H9 (cell line): Measurements from ENCODE around the gene SRD5A2. TPM values are rescaled to one million over a fixed set of nuclear protein-coding genes. Genes with fewer than 3 reads are reported as not detected.

Source experiments
- DNase-seq: peaks from one replicate; pipeline ENCODE4 v3.0.0-alpha.2; 2017
- H2AFZ ChIP-seq: one replicate; pipeline ENCODE4 v1.6.1; 2013; ENCODE audit warnings: mild to moderate bottlenecking, low read length, control low read depth, moderate library complexity
- H2AK5ac ChIP-seq: 2 replicates; pipeline ENCODE4 v1.6.1; 2013; ENCODE audit warnings: low read length, control low read depth, mixed read lengths; ENCODE audit not compliant: insufficient read length
- H2BK120ac ChIP-seq: one replicate; pipeline ENCODE4 v1.6.1; 2013; ENCODE audit warnings: low read depth, mild to moderate bottlenecking, low read length, control low read depth, inconsistent platforms; ENCODE audit not compliant: poor library complexity, severe bottlenecking
- H2BK12ac ChIP-seq: 2 replicates; pipeline ENCODE4 v1.6.1; 2013; ENCODE audit warnings: low read length, control low read depth, mixed read lengths, low read depth; ENCODE audit not compliant: insufficient read length
- H2BK15ac ChIP-seq: 2 replicates; pipeline ENCODE4 v1.6.1; 2013; ENCODE audit warnings: low read depth, low read length, control low read depth
- H2BK20ac ChIP-seq: one replicate; pipeline ENCODE4 v1.6.1; 2013; ENCODE audit warnings: low read depth, mild to moderate bottlenecking, low read length, control low read depth, inconsistent platforms; ENCODE audit not compliant: poor library complexity, severe bottlenecking
- H2BK5ac ChIP-seq: 2 replicates; pipeline ENCODE4 v1.6.1; 2013; ENCODE audit warnings: low read length, control low read depth, mixed read lengths; ENCODE audit not compliant: insufficient read length
- H3K14ac ChIP-seq: 2 replicates; pipeline ENCODE4 v1.6.1; 2013; ENCODE audit warnings: low read length, control low read depth; ENCODE audit not compliant: insufficient read depth
- H3K18ac ChIP-seq: 2 replicates; pipeline ENCODE4 v1.6.1; 2013; ENCODE audit warnings: low read depth, mild to moderate bottlenecking, mixed read lengths, low read length, control low read depth; ENCODE audit not compliant: insufficient read length
- H3K23ac ChIP-seq: 2 replicates; pipeline ENCODE4 v1.6.1; 2013; ENCODE audit warnings: low read length, control low read depth, mixed read lengths, low read depth; ENCODE audit not compliant: insufficient read length
- H3K23me2 ChIP-seq: 2 replicates; pipeline ENCODE4 v1.6.1; 2013; ENCODE audit warnings: low read depth, mild to moderate bottlenecking, mixed read lengths, low read length, control low read depth; ENCODE audit not compliant: insufficient read length, poor library complexity, severe bottlenecking
- H3K27ac ChIP-seq: 2 replicates; pipeline ENCODE4 v1.5.1; 2013; ENCODE audit warnings: low read length, control low read depth, mixed read lengths, low read depth; ENCODE audit not compliant: insufficient read length
- H3K27me3 ChIP-seq: 2 replicates; pipeline ENCODE4 v1.6.1; 2013; ENCODE audit warnings: low read length, control low read depth, inconsistent platforms; ENCODE audit not compliant: insufficient read depth
- H3K4ac ChIP-seq: 2 replicates; pipeline ENCODE4 v1.6.1; 2013; ENCODE audit warnings: low read depth, mild to moderate bottlenecking, control low read depth, inconsistent platforms, low read length, moderate library complexity
- H3K4me1 ChIP-seq: 2 replicates; pipeline ENCODE4 v1.6.1; 2013; ENCODE audit warnings: low read length, control low read depth, inconsistent platforms; ENCODE audit not compliant: insufficient read depth
- H3K4me2 ChIP-seq: 2 replicates; pipeline ENCODE4 v1.6.1; 2013; ENCODE audit warnings: low read length, control low read depth, mixed read lengths; ENCODE audit not compliant: insufficient read length, insufficient read depth
- H3K56ac ChIP-seq: 2 replicates; pipeline ENCODE4 v1.6.1; 2013; ENCODE audit warnings: low read depth, mild to moderate bottlenecking, mixed read lengths, low read length, control low read depth; ENCODE audit not compliant: insufficient read length
- H3K79me1 ChIP-seq: 2 replicates; pipeline ENCODE4 v1.6.1; 2013; ENCODE audit warnings: low read depth, mild to moderate bottlenecking, moderate library complexity, low read length, control low read depth, inconsistent platforms; ENCODE audit not compliant: insufficient read depth, poor library complexity, severe bottlenecking
- H3K79me2 ChIP-seq: 2 replicates; pipeline ENCODE4 v1.6.1; 2013; ENCODE audit warnings: low read length, control low read depth, inconsistent platforms; ENCODE audit not compliant: insufficient read depth
- H3K9ac ChIP-seq: 2 replicates; pipeline ENCODE4 v1.6.1; 2013; ENCODE audit warnings: low read length, control low read depth, mixed read lengths; ENCODE audit not compliant: insufficient read length; ENCODE audit errors: extremely low read depth
- H3K9me3 ChIP-seq: one replicate; pipeline ENCODE4 v1.6.1; 2013; ENCODE audit warnings: low read depth, low read length, inconsistent platforms; ENCODE audit not compliant: control insufficient read depth
- H3T11ph ChIP-seq: one replicate; pipeline ENCODE4 v1.6.1; 2013; ENCODE audit warnings: mild to moderate bottlenecking, low read length, control low read depth, inconsistent platforms
- H4K20me1 ChIP-seq: one replicate; pipeline ENCODE4 v1.6.1; 2013; ENCODE audit not compliant: control insufficient read depth, insufficient read length, insufficient read depth
- H4K5ac ChIP-seq: 2 replicates; pipeline ENCODE4 v1.6.1; 2013; ENCODE audit warnings: low read depth, mild to moderate bottlenecking, mixed read lengths, low read length, control low read depth; ENCODE audit not compliant: insufficient read length
- H4K8ac ChIP-seq: replicated peaks from 2 replicates; pipeline ENCODE4 v1.6.1; 2013; ENCODE audit warnings: low read length, control low read depth, mixed read lengths, low read depth; ENCODE audit not compliant: insufficient read length
- H4K91ac ChIP-seq: 2 replicates; pipeline ENCODE4 v1.6.1; 2013; ENCODE audit warnings: low read depth, mild to moderate bottlenecking, moderate library complexity, mixed read lengths, low read length, control low read depth; ENCODE audit not compliant: insufficient read length
- H3K27ac Mint-ChIP-seq, 3 experiments: 2 replicates in 2 of 3; 3 replicates in 1 of 3; pipeline ENCODE4 v1.8.0; 2020 to 2021; ENCODE audit warnings: mixed read lengths in 3 of 3, mild to moderate bottlenecking in 1 of 3, moderate library complexity in 1 of 3
- H3K27me3 Mint-ChIP-seq: 2 replicates; pipeline ENCODE4 v1.8.0; 2021; ENCODE audit warnings: low read depth, mild to moderate bottlenecking, moderate library complexity, mixed read lengths
- H3K36me3 Mint-ChIP-seq, 3 experiments: 2 replicates in 2 of 3; 3 replicates in 1 of 3; pipeline ENCODE4 v1.8.0; 2020 to 2021; ENCODE audit warnings: low read depth in 3 of 3, mixed read lengths in 3 of 3; ENCODE audit not compliant: insufficient read depth in 1 of 3
- H3K4me1 Mint-ChIP-seq, 2 experiments: 2 replicates each; pipeline ENCODE4 v1.8.0; 2020; ENCODE audit warnings: mixed read lengths in 2 of 2
- H3K4me3 Mint-ChIP-seq, 2 experiments: 2 replicates in 1 of 2; 3 replicates in 1 of 2; pipeline ENCODE4 v1.8.0; 2020 to 2021; ENCODE audit warnings: mild to moderate bottlenecking in 2 of 2, mixed read lengths in 2 of 2, moderate library complexity in 1 of 2
- H3K9me3 Mint-ChIP-seq, 2 experiments: 2 replicates in 1 of 2; 3 replicates in 1 of 2; pipeline ENCODE4 v1.8.0; 2020; ENCODE audit warnings: mild to moderate bottlenecking in 2 of 2, mixed read lengths in 2 of 2, moderate library complexity in 1 of 2
- CTCF ChIP-seq: fragments of 200-600 bp; sonication (generic); conservative IDR thresholded peaks from 3 replicates; pipeline ENCODE4 v1.8.0; 2021; ENCODE audit warnings: antibody characterized with exemption, mild to moderate bottlenecking
- WGBS: extraction: QIAGEN DNeasy Blood & Tissue Kit; methylation state at CpG from one replicate; pipeline ENCODE4 v1.1.7; 2013; ENCODE audit warnings: missing lambda C conversion rate, low lambda C conversion rate, mixed read lengths; ENCODE audit not compliant: insufficient read length; ENCODE audit errors: extremely low coverage; 5-methylcytosine and 5-hydroxymethylcytosine counted together
- total RNA-seq: library from RNA; stranded (reverse); gene quantifications from 2 replicates; pipeline ENCODE4 v1.2.1, GENCODE V29; 2021

Gene SRD5A2
- total RNA-seq, 1 experiment from 2014 or later: not detected

GRCh38 chr2:31524592-31524991 is 56.1 kb downstream of the SRD5A2 start:
- H2BK15ac ChIP-seq: no peak overlapping the region
- no peak overlapping the region for H3K4ac ChIP-seq
- 0 out of 4 replicates have a peak, but pooled peaks cover 0 to 2% of the 10 kb centered on the region in 2 experiments for H3K4me1 Mint-ChIP-seq
- no peaks in the 10 kb centered on the region for H3K79me1 ChIP-seq
- H4K91ac ChIP-seq: no peak overlapping the region
- H3K9ac ChIP-seq: no peak overlapping the region
- H2AFZ ChIP-seq: no peak overlapping the region
- no peak overlapping the region for H3K18ac ChIP-seq
- no peak overlapping the region for H4K5ac ChIP-seq
- peaks cover 0 to 3% of the 10 kb centered on the region in 2 experiments; a peak in 2 of 5 replicates for H3K9me3 Mint-ChIP-seq
- no peak overlapping the region for H3K23ac ChIP-seq
- H3K27me3 Mint-ChIP-seq: peaks cover under 1% of the 10 kb centered on the region; the same call in 1 of the 2 replicates
- no peak overlapping the region for H2AK5ac ChIP-seq
- no peaks in the 10 kb centered on the region for H3K9me3 ChIP-seq
- no peak for DNase-seq
- H3K14ac ChIP-seq: no peak overlapping the region
- no peak overlapping the region for H2BK120ac ChIP-seq
- no peak overlapping the region for H3K4me2 ChIP-seq
- H3K27ac ChIP-seq: no peak overlapping the region
- H2BK20ac ChIP-seq: no peak overlapping the region
- no peak for TF ChIP-seq CTCF
- H3T11ph ChIP-seq: no peak overlapping the region
- no peaks in the 10 kb centered on the region for H3K4me1 ChIP-seq
- no peaks in the 10 kb centered on the region for H4K20me1 ChIP-seq
- no peaks in the 10 kb centered on the region for H3K79me2 ChIP-seq
- no peak overlapping the region for H3K4me3 Mint-ChIP-seq
- no peak overlapping the region for H3K27ac Mint-ChIP-seq
- no peak overlapping the region for H3K56ac ChIP-seq
- no peak overlapping the region for H2BK5ac ChIP-seq
- H3K23me2 ChIP-seq: no peaks in the 10 kb centered on the region
- H3K36me3 Mint-ChIP-seq: no peaks in the 10 kb centered on the region
- H2BK12ac ChIP-seq: no peak overlapping the region
- H3K27me3 ChIP-seq: no peaks in the 10 kb centered on the region
- no peak overlapping the region for H4K8ac ChIP-seq
- WGBS: no CpG with 5 or more reads among the region's 4 CpGs
